Stimulated activated CD8-positive, alpha-beta memory T cell treated with anti-CD3 and anti-CD28 coated beads, Interleukin-7, amount 100 ng/mL, for 48 hours (primary cell): ENCODE measurements around the gene INSIG2.

Experiments used
- DNase-seq, 2 donors: peaks; one replicate each; pipeline ENCODE4 v3.0.0-alpha.2; 2020; ENCODE audit warnings: low read depth in 1 of 2; ENCODE audit errors: extremely low read depth in 1 of 2

INSIG2 gene

DNA sequence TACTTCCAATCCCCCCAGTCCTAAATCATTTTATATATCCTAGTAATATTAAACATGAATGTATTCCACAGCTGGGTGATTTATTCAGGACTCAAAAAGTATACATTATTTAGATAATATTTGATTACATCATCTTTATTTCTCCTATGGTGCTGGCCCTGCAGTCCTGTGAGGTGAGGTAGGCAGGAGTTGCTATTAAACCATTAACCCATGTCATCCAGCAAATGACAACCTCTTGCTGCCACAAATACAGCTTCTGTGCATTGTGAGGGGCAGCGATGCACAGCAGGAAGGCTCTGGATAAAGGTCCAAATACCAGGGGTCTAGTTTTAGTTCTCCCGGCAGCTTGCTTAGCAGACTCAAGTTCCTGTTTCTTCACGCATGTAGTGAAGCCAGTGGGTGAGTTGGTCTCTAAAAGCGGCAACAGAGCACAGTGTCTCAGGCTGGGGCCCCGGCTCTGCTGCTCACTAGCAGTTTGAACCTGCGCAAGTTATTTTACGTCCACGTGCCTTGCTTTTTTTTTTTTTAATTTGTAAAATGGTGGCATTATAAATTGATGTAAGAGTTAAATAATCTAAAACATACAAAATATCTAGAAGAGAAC lies 36.1 kb downstream of the INSIG2 start:
- DNase-seq = no peak

DNA sequence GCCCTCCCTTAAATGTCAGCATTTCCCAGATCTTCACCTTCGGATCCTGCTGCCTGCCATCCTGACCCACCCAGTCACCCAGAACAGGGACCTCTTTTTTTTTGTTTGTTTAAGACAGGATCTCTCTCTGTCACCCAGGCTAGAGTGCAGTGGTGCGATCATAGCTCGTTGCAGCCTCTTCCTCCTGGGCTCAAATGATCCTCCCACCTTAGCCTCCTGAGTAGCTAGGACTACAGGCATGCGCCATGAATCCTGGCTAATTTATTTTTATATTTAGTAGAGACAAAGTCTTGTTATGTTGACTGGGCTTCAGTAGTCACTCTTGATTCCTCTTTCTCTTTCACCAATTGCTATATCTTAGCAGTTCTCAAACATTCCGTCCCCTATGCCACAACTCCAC lies 39.0 kb downstream of the INSIG2 start:
- no peak for DNase-seq

DNA sequence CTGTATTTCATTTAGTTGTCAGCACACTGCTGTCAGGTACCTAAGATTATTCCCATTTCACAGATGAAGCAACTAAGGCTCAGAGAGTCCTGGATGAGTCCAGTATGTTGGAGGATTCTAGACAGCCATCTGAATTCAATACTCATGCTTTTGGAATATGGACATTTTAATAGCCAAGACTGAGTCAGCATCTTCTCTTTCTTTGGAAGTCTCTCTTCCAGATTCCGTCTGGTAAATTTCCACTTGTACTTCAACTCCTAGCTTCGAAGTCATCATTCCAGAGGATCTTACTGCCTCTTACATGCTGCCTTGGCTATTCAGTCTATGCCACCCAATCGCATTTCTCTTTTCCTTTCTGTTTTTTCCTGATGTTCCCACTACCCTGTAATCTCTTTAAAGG lies 40.6 kb downstream of the INSIG2 start:
- no peak for DNase-seq

DNA sequence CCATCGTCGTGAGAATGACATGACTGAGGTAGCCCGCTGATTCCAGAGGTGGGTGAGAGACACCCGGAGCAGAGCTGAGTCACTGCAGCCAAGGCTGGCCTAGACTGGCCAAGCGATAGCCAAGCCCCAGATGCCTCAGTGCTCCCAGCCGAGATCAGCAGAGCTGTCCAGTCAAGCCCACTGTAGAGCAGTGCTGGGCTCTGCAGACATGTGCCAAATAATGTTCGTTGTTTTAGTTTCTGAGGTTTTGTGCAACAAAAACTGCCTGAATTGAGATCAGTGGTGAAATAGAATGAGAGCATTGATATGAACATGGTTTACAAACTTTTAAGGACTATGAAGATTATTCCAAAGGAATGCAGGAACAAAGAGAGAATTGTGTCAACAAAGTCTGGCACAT lies 42.1 kb downstream of the INSIG2 start:
- no peak for DNase-seq

DNA sequence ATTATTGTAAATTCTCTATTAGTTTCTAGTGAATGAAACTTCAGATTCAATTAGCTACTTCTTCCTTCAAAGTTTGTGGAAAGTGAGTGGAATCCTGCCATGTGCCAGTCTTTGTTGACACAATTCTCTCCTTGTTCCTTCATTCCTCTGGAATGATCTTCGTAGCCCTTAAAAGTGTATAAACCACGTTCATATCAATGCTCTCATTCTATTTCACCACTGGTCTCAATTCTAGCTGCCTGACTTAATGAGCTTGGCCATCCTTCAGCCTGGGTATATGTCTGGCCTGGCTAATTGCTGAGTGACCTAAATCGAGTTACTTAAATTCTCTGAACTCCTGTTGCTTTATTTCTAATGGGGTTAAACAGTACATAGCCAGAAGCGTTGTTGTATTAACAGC lies 43.5 kb downstream of the INSIG2 start:
- DNase-seq = no peak

DNA sequence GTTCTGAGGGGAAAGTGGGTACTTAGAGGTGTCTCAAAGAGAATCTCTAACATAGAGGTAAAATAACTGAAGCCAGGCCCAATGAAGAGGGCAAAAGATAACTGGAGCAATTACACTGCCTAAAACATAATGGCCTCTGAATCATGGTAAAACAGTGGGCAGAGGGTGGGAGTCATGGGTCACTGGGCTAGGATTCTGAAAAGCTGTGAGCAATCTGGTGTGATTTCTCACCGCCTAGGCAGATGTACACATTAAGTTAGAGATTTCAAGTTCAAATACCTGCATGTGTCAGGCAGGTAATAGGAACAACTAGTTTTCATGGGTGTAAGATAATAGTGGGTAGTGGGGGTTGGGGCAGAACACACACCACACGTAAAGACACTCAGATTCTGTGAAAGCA lies 45.6 kb downstream of the INSIG2 start:
- peak in 1 of 2 donors; percentile 1 for DNase-seq

DNA sequence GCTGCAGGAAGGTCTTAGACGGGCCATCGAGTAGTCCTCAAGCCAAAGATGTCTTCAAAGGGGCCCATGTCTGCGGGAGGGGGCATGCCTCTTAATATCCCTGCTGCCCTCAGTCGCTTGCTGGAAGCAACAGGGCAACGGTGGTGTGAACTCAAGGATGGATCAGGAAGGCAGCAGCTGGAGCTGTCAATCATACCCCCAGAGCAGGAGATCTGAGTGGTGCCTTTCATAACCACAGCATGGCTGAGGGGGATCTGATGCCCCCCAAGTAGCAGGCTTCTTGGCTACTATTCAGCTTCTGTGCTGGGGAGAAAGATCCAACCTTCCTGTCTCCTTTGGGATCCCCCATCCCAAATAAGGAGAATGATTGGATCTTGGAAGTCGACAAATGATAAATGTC lies 46.4 kb downstream of the INSIG2 start:
- no peak for DNase-seq

DNA sequence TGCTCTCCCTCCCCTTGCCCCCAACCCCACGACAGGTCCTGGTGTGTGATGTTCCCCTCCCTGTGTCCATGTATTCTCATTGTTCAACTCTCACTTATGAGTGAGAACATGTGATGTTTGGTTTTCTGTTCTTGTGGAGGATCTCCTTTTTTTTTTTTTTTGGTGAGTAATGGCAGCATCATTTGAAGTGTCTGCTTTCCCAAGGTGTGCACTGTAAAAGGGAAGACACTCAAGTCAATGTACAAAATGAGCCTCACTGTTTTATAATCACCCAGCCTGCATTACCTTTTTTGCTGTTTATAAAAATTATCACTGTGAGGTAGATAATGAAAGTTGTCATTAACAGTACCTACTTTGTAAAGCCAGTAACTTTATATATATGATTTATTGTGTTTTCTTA lies 56.9 kb downstream of the INSIG2 start:
- DNase-seq = no peak

DNA sequence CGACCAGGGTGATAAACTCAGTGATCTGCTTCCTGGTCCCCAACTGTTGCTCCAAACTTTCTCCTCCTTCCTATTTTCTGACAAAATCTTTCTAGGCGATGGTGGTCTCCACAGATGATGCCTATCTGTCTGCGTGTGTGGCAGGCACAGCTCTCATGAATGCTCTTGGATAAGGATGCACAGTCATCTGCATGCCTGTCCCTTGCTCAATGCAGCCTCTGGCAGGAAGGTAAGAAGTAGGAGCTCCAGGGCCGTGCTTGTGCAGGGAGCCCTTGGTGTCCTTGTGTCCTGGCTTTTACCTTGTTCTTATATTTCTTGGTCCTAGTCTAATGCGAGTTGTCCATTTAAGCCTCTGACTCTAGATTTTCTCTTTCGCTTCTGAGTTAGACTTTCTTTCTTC lies 57.5 kb downstream of the INSIG2 start:
- no peak for DNase-seq

DNA sequence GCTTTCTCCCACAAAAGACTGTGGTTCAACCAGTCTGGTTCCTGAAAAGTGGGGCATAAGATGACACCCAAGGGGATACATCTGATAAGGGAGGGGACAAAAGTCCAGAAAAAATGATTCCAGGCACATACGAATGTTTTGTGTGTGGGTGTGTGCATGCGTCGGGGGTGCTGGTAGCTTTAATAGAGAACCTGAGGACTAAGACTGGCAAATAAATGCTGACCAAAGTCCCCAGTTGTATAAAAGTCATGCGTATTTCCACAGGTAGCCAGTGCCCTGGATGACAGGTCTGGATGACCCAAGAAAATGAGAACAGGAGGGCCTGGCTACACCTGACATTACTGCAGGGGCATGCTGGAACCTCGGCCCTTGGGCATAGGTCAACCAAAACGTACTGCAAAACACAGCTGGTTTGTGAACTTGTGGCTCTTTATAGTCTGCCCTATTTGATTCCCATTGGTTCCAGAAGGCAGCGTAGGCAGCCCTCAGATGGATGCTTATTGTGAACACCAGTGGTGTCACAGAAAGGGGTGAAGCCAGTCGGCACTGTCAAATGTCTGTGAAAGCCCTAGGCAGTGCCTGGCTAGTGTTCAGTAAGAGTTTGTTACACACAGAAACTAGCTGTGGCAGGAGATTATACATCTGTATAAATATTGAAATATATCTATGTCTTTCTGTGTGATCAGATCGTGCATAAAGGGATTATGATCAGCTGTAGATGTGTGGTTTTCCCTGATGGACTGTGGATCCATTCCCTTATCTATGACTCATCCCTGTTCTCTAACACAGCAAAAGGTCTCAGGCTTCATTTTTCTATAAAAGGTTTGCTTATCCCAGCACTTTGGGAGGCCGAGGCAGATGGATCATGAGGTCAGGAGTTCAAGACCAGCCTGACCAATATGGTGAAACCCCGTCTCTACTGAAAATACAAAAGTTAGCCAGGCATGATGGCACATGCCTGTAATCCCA lies 58.3 kb downstream of the INSIG2 start:
- DNase-seq = no peak

DNA sequence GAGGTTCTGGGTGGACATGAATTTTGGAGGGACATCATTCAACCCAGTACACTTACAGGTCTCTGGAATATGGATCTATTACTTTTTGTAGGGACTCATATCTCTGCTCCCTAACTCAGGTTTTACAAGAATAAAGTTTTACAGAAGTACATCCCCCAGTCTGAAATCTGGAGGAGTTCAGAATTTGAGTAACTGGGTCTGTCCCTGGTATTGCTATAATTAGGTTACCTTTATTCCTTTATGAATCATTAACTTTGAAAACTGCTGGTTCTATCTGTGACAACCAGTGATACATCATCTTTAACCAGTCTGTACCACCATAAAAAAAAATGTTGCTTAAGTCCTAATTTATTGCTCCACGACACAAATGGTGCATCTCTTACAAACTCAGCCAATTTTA lies 59.9 kb downstream of the INSIG2 start:
- no peak for DNase-seq

DNA sequence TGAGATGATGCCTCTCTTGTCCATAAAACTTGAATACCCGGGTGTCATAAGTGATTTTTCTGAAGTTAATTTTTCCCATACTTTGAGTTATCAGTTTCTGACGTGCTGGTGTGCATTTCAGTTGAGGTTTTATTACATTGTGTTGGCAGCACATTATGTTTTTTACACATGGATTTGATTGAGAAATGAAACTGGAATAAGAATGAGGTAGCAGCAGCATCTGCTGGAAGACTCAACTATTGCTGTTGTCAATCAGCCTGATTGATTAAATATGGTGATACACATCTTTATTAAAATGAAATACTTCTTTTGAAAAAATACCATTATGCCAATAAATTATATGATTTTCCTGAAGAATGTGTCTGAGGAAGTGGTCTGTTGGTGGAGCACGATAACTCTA lies 60.5 kb downstream of the INSIG2 start:
- no peak for DNase-seq

DNA sequence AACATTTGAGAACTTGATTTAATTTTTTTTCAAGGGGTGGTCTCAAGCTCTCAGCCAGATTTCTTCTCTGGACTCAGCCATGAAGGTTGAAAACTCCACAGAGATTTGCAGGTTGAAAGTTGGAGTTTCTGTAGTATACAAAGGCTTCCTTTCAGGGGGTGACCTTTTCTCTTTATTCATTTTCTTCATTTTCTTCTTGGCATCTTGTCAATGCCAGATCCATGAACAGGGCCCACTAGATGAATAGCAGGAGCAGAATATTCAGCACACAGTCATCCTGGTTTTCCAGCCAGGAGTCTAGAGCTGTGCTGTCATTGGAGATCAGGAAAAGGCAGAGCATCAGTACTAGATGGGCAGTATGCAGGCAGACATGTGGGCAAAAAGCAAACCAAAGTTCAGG lies 62.0 kb downstream of the INSIG2 start:
- DNase-seq = no peak

DNA sequence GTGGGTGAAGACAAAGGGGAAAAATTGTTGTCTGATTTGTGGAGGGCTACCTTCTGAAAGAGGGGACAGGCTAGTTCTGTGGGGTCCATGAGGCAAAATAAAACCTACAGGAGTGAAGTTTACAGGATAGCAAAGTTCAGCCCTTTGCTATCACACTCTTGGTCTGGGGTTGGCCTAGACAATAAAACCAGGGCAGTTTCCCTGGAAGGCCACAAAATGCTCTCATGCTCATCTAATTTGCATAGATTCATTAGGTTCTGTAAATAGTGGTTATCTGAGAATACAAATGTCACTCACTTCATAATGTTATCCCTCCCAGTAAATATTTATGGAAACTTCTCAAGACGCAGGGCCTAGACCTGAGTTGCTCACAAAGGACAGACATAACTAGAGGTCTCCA lies 63.6 kb downstream of the INSIG2 start:
- no peak for DNase-seq

DNA sequence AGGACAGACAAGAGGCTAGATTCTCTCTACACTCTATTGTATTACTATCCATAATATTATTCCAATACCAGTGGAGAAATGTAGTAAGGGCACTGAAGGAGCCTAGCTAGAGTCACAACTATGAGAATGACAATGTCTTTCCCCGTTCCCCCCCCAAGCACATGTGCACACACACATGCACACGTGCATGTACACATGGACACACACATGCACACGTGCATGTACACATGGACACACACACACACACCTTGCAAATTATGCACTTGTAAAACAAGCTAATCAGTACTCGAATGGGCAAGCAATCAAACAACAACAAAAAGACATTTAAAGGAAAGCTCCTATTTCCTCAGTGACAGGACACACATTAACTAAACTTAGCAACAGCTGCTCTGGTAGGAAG lies 65.2 kb downstream of the INSIG2 start:
- DNase-seq = no peak

DNA sequence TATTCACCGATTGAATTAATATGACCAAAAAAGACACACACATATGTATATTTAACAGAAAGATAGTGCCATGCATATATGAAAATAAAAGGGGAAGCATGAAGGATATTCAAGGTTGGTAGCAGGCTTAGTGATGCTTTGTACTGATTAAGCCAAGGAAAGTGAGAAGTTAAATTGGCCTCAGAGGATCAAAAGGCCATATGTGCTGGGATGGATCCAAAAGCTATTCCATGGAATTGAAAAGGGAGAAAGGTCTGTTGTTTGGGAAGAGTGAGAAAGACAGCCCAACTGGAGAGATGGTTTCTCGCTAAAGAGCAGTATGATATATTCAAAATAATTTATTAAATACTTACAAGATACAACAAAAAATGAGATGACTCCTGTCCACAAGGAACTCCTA lies 65.9 kb downstream of the INSIG2 start:
- no peak for DNase-seq
